ENCODE results near the gene ICE2. TPM values are rescaled to one million over a fixed set of nuclear protein-coding genes. Genes with fewer than 3 reads are reported as not detected.

ICE2 gene
- total RNA-seq, 1 donor from 2014 or later: 22.9 TPM

DNA sequence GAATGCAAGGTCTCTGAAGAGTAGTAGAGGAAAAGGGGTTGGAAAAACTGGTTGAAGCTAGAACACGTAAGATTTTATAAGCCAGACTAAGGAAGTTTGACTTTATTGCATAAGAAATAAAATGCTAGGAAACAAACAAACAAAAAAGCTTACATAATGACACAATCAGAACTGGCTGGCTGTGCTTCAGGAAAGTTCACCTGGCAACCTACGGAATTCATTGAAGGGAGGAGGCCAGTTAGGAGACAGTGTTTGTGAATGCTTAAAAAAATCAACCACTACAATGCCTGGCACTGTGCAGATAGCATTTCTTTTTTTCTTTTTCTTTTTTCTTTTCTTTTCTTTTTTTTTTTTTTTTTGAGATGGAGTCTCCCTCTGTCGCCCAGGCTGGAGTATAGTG, 1.9 kb upstream of the ICE2 start:
- H3K27ac ChIP-seq (replicated peaks): no peak overlapping the region
- intact Hi-C loops (cut with micrococcal nuclease): no loop called here
- peaks cover 42% of the 10 kb centered on the region for H3K4me1 ChIP-seq
- H3K36me3 ChIP-seq: no peaks in the 10 kb centered on the region
- H3K4me3 ChIP-seq: no peak overlapping the region
- no peaks in the 10 kb centered on the region for H3K9me3 ChIP-seq (replicated peaks)
- no peak for DNase-seq
- TF ChIP-seq, protein P1, sequence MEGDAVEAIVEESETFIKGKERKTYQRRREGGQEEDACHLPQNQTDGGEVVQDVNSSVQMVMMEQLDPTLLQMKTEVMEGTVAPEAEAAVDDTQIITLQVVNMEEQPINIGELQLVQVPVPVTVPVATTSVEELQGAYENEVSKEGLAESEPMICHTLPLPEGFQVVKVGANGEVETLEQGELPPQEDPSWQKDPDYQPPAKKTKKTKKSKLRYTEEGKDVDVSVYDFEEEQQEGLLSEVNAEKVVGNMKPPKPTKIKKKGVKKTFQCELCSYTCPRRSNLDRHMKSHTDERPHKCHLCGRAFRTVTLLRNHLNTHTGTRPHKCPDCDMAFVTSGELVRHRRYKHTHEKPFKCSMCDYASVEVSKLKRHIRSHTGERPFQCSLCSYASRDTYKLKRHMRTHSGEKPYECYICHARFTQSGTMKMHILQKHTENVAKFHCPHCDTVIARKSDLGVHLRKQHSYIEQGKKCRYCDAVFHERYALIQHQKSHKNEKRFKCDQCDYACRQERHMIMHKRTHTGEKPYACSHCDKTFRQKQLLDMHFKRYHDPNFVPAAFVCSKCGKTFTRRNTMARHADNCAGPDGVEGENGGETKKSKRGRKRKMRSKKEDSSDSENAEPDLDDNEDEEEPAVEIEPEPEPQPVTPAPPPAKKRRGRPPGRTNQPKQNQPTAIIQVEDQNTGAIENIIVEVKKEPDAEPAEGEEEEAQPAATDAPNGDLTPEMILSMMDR (IDR thresholded peaks at IDR 0.05; ENCODE audit: borderline replicate concordance): no peak
- H3K27me3 ChIP-seq (ENCODE audit: low read depth): no peaks in the 10 kb centered on the region

DNA sequence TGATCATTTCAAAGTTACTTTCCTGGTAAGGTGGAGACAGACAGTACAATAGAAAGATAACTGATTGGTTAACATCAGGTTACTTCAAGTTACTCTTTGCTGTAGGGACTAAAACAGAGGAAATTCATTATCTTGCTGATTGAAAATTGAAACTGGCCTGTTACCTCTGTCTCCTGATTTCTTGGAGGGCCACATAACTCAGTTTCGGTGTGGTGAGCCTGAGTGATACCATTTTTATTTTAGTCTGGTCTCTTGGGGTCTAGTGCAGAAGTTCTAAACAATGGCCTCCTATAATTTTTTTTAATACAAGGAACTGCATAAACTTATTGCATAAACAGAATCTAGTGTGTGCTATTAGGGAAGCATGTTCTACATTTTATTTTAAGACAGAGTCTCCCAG, 1.2 kb upstream of the ICE2 start:
- Histone ChIP-seq H3K9me3 (replicated peaks) (no peaks in the 10 kb centered on the region), H3K4me3 (no peak overlapping the region), H3K4me1 (peaks cover 48% of the 10 kb centered on the region), H3K27me3 (ENCODE audit: low read depth) (no peaks in the 10 kb centered on the region), H3K27ac (replicated peaks) (no peak overlapping the region), H3K36me3 (peaks cover 3% of the 10 kb centered on the region)
- TF ChIP-seq, protein P1 (IDR thresholded peaks at IDR 0.05; ENCODE audit: borderline replicate concordance): no peak
- DNase-seq: no peak
- intact Hi-C loops (cut with micrococcal nuclease): no loop called here

DNA sequence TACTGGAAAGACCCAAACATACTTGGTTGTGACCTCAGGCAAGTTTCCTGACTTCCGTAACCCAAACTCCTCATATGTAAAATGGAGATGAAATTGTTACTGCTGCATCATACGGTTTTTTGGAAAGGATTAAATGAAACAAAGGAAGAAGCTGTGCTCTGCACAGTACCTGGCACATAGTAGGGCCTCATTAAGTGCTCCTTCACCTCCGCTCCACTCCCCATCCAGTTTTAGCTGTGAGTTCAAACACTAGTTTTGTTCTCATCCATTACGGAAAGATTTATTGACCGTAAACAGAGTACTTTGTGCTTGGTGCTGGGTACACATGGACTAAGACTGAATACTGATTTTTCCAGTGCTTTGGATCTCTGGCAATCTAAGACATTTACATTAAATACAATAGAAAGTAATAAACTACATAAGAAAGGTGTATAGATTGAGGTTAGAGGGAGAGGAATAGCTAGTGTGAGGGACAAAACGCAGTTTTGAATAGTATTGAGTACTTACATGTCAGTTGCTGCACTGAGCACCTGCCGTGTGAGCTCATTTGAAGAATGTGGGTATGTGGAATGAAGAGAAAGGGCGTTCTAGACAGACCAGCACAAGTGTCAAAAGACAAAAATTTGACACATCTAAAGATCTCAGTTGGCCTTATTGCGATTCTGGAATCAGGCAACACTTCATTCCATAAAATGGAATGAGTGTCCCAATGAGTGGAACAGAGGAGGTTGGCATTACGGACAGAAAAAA, 594 bp upstream of the ICE2 start:
- H3K9me3 ChIP-seq (replicated peaks): no peaks in the 10 kb centered on the region
- H3K4me3 ChIP-seq: peak overlapping the region; percentile 92
- DNase-seq: no peak
- intact Hi-C loops (cut with micrococcal nuclease): no loop called here
- H3K27me3 ChIP-seq (ENCODE audit: low read depth): no peaks in the 10 kb centered on the region
- TF ChIP-seq, protein P1 (IDR thresholded peaks at IDR 0.05; ENCODE audit: borderline replicate concordance): peak; percentile 2
- peak overlapping the region; percentile 96 for H3K27ac ChIP-seq (replicated peaks)
- H3K4me1 ChIP-seq: peaks cover 48% of the 10 kb centered on the region
- peaks cover 9% of the 10 kb centered on the region for H3K36me3 ChIP-seq

DNA sequence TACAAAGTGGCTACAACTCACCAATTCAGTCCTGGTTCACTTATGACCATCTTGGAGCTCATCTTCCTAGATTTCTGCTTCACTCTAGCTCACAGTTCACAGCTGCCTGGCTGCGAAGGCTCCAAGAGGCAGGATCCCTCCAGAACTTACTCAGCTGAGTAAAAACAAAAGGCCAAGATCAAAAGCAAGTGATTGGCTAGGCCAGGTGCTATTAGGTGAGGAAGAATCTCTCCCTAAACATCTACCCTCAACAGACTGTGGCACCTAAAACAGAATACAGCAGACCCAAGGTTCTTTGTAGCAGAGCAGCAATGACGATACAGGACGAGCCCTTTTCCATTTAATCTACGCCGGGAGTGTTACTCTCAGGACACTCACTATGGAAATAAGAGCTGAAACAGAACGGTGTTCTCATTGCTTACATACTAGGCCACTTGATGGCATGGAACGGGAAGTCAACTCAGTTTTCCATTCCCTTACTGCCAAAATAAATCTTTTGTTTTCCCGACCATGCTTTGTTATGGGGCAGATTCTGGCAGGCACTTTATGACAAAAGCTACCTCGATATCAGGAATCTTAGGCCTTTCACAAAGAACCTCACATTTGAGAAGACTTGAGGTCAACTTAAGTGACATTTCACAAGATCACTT, 901 bp downstream of the ICE2 start:
- TF ChIP-seq, protein P1 (IDR thresholded peaks at IDR 0.05; ENCODE audit: borderline replicate concordance): no peak
- no peak for DNase-seq
- H3K4me3 ChIP-seq: peak overlapping the region; percentile 92
- H3K27me3 ChIP-seq (ENCODE audit: low read depth): no peaks in the 10 kb centered on the region
- no peaks in the 10 kb centered on the region for H3K9me3 ChIP-seq (replicated peaks)
- intact Hi-C loops (cut with micrococcal nuclease): no loop called here
- peaks cover 48% of the 10 kb centered on the region for H3K4me1 ChIP-seq
- peak overlapping the region; percentile 96 for H3K27ac ChIP-seq (replicated peaks)
- peaks cover 24% of the 10 kb centered on the region for H3K36me3 ChIP-seq

DNA sequence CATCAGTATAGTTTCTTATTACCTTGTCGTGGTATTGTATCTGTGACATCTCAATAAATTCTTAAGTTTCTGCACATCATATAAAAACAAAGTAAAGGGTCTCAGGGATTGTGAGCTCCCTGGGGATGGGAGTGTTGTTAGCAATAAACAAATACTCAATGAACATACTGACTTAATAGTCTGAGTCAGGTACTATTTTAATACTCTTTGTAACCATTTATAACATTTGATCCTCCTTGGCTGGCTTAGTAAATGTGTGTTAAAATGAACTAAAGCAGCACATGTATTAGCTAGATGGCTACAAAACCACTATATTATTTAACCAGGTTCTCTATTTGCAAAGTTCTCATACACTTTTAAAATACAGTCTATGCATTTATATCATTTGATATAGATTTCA, 1.8 kb downstream of the ICE2 start:
- TF ChIP-seq, protein P1 (IDR thresholded peaks at IDR 0.05; ENCODE audit: borderline replicate concordance): no peak
- Histone ChIP-seq H3K36me3 (peaks cover 32% of the 10 kb centered on the region), H3K4me1 (peaks cover 48% of the 10 kb centered on the region), H3K27me3 (ENCODE audit: low read depth) (no peaks in the 10 kb centered on the region), H3K27ac (replicated peaks) (peak overlapping the region; percentile 96), H3K9me3 (replicated peaks) (no peaks in the 10 kb centered on the region), H3K4me3 (peak overlapping the region; percentile 92)
- no peak for DNase-seq
- intact Hi-C loops (cut with micrococcal nuclease): no loop called here
